ENCODE results near the gene NAT8. TPM values are rescaled to one million over a fixed set of nuclear protein-coding genes. Genes with fewer than 3 reads are reported as not detected.
A peak's percentile ranks its signal among the peaks of the same experiment; 100 is the strongest.

Gene NAT8
- total and polyA plus RNA-seq, 2 of the 13 experiments (the other 11 are each of a cell fraction or from before 2014, with no cell fraction given) = 1.9 to 12.9 TPM

DNA sequence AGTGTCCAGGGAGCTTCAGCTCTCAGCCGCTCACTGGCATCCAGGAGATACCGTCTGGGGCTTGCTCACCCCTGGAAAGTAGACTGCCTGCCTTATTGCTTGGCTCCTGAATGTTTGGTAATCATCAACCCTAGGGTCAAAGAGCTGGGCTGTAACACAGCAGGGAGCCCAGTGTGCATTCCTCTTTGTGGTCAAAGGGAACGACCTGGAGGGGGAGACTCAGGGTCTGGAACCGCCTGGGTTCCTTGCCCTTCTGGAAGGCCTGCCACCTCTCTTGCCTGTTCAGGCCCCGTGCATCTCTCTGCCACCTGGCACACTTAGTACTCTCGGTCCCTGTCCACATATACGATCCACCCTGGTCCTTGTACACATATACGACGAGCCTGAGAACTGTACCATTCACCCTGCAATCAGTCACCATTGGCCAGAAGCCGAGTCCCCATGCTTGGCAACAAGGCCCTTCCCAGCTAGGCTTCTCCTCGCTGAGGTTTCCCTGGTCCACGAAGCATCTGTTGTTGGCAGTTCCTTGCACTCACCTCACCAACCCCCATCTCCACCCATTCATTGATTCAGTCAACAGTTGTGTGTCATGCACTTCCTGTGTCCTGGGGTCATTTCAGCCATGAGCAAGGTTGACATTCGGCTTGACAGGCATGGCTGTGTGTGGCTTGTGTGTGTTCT, at the start of gene NAT8 (continued):
- TF ChIP-seq SALL1 (CRISPR knock-in tag; IDR thresholded peaks at IDR 0.05) (peak; percentile 93), ZNF224 (CRISPR knock-in tag; IDR thresholded peaks at IDR 0.05) (no peak), ZNF614 (CRISPR knock-in tag; IDR thresholded peaks at IDR 0.05; ENCODE audit: borderline replicate concordance) (peak; percentile 82; the same call in 1 of the 2 replicates), GTF3A (CRISPR knock-in tag; conservative IDR thresholded peaks at IDR 0.05) (no peak), KMT2A (CRISPR knock-in tag; IDR thresholded peaks at IDR 0.05) (0 out of 2 replicates have a peak, but pooled peaks have one; percentile 34), KDM6A (CRISPR knock-in tag; IDR thresholded peaks at IDR 0.05; ENCODE audit: low read depth) (peak; percentile 66), PPARG (CRISPR knock-in tag; conservative IDR thresholded peaks at IDR 0.05) (peak; percentile 57; the same call in 1 of the 2 replicates), PHF21A (CRISPR knock-in tag; IDR thresholded peaks at IDR 0.05) (no peak), ZNF136 (CRISPR knock-in tag; IDR thresholded peaks at IDR 0.05; ENCODE audit: low read depth) (no peak), ZSCAN25 (CRISPR knock-in tag; IDR thresholded peaks at IDR 0.05) (0 out of 2 replicates have a peak, but pooled peaks have one; percentile 31), DR1 (CRISPR knock-in tag; IDR thresholded peaks at IDR 0.05) (no peak), ZNF329 (CRISPR knock-in tag; IDR thresholded peaks at IDR 0.05; ENCODE audit: low read depth) (no peak), ZNF713 (CRISPR knock-in tag; IDR thresholded peaks at IDR 0.05) (no peak), CBFB (CRISPR knock-in tag; IDR thresholded peaks at IDR 0.05) (no peak)
- TF ChIP-seq, protein P1, sequence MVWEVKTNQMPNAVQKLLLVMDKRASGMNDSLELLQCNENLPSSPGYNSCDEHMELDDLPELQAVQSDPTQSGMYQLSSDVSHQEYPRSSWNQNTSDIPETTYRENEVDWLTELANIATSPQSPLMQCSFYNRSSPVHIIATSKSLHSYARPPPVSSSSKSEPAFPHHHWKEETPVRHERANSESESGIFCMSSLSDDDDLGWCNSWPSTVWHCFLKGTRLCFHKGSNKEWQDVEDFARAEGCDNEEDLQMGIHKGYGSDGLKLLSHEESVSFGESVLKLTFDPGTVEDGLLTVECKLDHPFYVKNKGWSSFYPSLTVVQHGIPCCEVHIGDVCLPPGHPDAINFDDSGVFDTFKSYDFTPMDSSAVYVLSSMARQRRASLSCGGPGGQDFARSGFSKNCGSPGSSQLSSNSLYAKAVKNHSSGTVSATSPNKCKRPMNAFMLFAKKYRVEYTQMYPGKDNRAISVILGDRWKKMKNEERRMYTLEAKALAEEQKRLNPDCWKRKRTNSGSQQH (CRISPR knock-in tag; IDR thresholded peaks at IDR 0.05; ENCODE audit: low read depth) = peak; percentile 93
- TF ChIP-seq, protein P2, sequence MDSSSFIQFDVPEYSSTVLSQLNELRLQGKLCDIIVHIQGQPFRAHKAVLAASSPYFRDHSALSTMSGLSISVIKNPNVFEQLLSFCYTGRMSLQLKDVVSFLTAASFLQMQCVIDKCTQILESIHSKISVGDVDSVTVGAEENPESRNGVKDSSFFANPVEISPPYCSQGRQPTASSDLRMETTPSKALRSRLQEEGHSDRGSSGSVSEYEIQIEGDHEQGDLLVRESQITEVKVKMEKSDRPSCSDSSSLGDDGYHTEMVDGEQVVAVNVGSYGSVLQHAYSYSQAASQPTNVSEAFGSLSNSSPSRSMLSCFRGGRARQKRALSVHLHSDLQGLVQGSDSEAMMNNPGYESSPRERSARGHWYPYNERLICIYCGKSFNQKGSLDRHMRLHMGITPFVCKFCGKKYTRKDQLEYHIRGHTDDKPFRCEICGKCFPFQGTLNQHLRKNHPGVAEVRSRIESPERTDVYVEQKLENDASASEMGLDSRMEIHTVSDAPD (CRISPR knock-in tag; IDR thresholded peaks at IDR 0.05) = peak; percentile 80; the same call in 1 of the 2 replicates
- TF ChIP-seq, protein P3, sequence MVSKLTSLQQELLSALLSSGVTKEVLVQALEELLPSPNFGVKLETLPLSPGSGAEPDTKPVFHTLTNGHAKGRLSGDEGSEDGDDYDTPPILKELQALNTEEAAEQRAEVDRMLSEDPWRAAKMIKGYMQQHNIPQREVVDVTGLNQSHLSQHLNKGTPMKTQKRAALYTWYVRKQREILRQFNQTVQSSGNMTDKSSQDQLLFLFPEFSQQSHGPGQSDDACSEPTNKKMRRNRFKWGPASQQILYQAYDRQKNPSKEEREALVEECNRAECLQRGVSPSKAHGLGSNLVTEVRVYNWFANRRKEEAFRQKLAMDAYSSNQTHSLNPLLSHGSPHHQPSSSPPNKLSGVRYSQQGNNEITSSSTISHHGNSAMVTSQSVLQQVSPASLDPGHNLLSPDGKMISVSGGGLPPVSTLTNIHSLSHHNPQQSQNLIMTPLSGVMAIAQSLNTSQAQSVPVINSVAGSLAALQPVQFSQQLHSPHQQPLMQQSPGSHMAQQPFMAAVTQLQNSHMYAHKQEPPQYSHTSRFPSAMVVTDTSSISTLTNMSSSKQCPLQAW (CRISPR knock-in tag; IDR thresholded peaks at IDR 0.05) = 0 out of 2 replicates have a peak, but pooled peaks have one; percentile 58
- TF ChIP-seq, protein P4, sequence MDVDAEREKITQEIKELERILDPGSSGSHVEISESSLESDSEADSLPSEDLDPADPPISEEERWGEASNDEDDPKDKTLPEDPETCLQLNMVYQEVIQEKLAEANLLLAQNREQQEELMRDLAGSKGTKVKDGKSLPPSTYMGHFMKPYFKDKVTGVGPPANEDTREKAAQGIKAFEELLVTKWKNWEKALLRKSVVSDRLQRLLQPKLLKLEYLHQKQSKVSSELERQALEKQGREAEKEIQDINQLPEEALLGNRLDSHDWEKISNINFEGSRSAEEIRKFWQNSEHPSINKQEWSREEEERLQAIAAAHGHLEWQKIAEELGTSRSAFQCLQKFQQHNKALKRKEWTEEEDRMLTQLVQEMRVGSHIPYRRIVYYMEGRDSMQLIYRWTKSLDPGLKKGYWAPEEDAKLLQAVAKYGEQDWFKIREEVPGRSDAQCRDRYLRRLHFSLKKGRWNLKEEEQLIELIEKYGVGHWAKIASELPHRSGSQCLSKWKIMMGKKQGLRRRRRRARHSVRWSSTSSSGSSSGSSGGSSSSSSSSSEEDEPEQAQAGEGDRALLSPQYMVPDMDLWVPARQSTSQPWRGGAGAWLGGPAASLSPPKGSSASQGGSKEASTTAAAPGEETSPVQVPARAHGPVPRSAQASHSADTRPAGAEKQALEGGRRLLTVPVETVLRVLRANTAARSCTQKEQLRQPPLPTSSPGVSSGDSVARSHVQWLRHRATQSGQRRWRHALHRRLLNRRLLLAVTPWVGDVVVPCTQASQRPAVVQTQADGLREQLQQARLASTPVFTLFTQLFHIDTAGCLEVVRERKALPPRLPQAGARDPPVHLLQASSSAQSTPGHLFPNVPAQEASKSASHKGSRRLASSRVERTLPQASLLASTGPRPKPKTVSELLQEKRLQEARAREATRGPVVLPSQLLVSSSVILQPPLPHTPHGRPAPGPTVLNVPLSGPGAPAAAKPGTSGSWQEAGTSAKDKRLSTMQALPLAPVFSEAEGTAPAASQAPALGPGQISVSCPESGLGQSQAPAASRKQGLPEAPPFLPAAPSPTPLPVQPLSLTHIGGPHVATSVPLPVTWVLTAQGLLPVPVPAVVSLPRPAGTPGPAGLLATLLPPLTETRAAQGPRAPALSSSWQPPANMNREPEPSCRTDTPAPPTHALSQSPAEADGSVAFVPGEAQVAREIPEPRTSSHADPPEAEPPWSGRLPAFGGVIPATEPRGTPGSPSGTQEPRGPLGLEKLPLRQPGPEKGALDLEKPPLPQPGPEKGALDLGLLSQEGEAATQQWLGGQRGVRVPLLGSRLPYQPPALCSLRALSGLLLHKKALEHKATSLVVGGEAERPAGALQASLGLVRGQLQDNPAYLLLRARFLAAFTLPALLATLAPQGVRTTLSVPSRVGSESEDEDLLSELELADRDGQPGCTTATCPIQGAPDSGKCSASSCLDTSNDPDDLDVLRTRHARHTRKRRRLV (CRISPR knock-in tag; IDR thresholded peaks at IDR 0.05) = 0 out of 2 replicates have a peak, but pooled peaks have one; percentile 28
- TF ChIP-seq, protein P5, sequence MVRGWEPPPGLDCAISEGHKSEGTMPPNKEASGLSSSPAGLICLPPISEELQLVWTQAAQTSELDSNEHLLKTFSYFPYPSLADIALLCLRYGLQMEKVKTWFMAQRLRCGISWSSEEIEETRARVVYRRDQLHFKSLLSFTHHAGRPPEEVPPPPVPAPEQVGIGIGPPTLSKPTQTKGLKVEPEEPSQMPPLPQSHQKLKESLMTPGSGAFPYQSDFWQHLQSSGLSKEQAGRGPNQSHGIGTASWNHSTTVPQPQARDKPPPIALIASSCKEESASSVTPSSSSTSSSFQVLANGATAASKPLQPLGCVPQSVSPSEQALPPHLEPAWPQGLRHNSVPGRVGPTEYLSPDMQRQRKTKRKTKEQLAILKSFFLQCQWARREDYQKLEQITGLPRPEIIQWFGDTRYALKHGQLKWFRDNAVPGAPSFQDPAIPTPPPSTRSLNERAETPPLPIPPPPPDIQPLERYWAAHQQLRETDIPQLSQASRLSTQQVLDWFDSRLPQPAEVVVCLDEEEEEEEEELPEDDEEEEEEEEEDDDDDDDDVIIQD (CRISPR knock-in tag; IDR thresholded peaks at IDR 0.05; ENCODE audit: low read depth) = peak; percentile 68; the same call in 1 of the 2 replicates
